ENCODE measurements around the gene PURA.
A peak's percentile ranks its signal among the peaks of the same experiment; 100 is the strongest.
"Not testable (repeated sequence)": the region's sequence is repeated elsewhere in the genome, so short reads cannot be mapped to it uniquely, and the experiment has no call there.

PURA gene

GRCh38 chr5:140135127-140135526 is 21.2 kb downstream of the PURA start:
- no peak for DNase-seq (ENCODE audit: low read depth in 3 of 3, low spot score in 1 of 3)

GRCh38 chr5:140136624-140137023 is 22.7 kb downstream of the PURA start:
- DNase-seq (ENCODE audit: low read depth in 3 of 3, low spot score in 1 of 3), result no peak

- DNase-seq (ENCODE audit: low read depth in 3 of 3, low spot score in 1 of 3), result no peak
These were observed 26.5 kb downstream of the PURA start for GRCh38 chr5:140140435-140140834.

- no peak for DNase-seq (ENCODE audit: low read depth in 3 of 3, low spot score in 1 of 3)
These were observed 27.3 kb downstream of the PURA start for GRCh38 chr5:140141241-140141640.

GRCh38 chr5:140142246-140142645 is 28.3 kb downstream of the PURA start:
- no peak for DNase-seq (ENCODE audit: low read depth in 3 of 3, low spot score in 1 of 3)

GRCh38 chr5:140142856-140143255 is 28.9 kb downstream of the PURA start:
- no peak for DNase-seq (ENCODE audit: low read depth in 3 of 3, low spot score in 1 of 3)

GRCh38 chr5:140143521-140144258 is 29.8 kb downstream of the PURA start:
- no peak for DNase-seq (ENCODE audit: low read depth in 3 of 3, low spot score in 1 of 3)

- DNase-seq (ENCODE audit: low read depth in 3 of 3, low spot score in 1 of 3), result no peak
These were observed 31.3 kb downstream of the PURA start for GRCh38 chr5:140145256-140145655.

- DNase-seq (ENCODE audit: low read depth in 3 of 3, low spot score in 1 of 3), result peak in 2 of 3 donors; percentile 27 to 36
These were observed 32.1 kb downstream of the PURA start for GRCh38 chr5:140145818-140146522.

GRCh38 chr5:140146523-140146842 is 32.6 kb downstream of the PURA start:
- no peak for DNase-seq (ENCODE audit: low read depth in 3 of 3, low spot score in 1 of 3)

- DNase-seq (ENCODE audit: low read depth in 3 of 3, low spot score in 1 of 3), result no peak
These were observed 33.6 kb downstream of the PURA start for GRCh38 chr5:140147460-140147859.

- no peak for DNase-seq (ENCODE audit: low read depth in 3 of 3, low spot score in 1 of 3)
These were observed 34.6 kb downstream of the PURA start for GRCh38 chr5:140148508-140148907.

GRCh38 chr5:140150201-140150600 is 36.3 kb downstream of the PURA start:
- no peak for DNase-seq (ENCODE audit: low read depth in 3 of 3, low spot score in 1 of 3)

- DNase-seq (ENCODE audit: low read depth in 3 of 3, low spot score in 1 of 3), result no peak
These were observed 37.5 kb downstream of the PURA start for GRCh38 chr5:140151144-140152021.

GRCh38 chr5:140152022-140152999 is 38.4 kb downstream of the PURA start:
- no peak for DNase-seq (ENCODE audit: low read depth in 3 of 3, low spot score in 1 of 3)

GRCh38 chr5:140153255-140153654 is 39.3 kb downstream of the PURA start:
- DNase-seq (ENCODE audit: low read depth in 3 of 3, low spot score in 1 of 3), result no peak

GRCh38 chr5:140153905-140154304 is 40.0 kb downstream of the PURA start:
- no peak for DNase-seq (ENCODE audit: low read depth in 3 of 3, low spot score in 1 of 3)

- not testable (repeated sequence) for DNase-seq (ENCODE audit: low read depth in 3 of 3, low spot score in 1 of 3)
These were observed 40.9 kb downstream of the PURA start for GRCh38 chr5:140154710-140155381.

- peak; percentile 65 to 81 (median 78) for DNase-seq (ENCODE audit: low read depth in 3 of 3, low spot score in 1 of 3)
These were observed 43.3 kb downstream of the PURA start for GRCh38 chr5:140157032-140157781.

Data from stimulated activated CD4-positive, alpha-beta T cell treated with anti-CD3 and anti-CD28 coated beads, TNF-alpha, amount 100 ng/mL, for 1 hour (primary cell).